Measurements from ENCODE around the gene MAIP1. TPM values are rescaled to one million over a fixed set of nuclear protein-coding genes. Genes with fewer than 3 reads are reported as not detected.

Gene MAIP1
- total RNA-seq, 1 experiment from 2014 or later, result 29.3 TPM

GRCh38 chr2:199983534-199983933, 28.2 kb downstream of the MAIP1 start:
- H3K27me3 Mint-ChIP-seq (ENCODE audit: low read depth), result no peaks in the 10 kb centered on the region
- POLR2A ChIA-PET, result no interaction called here
- ATAC-seq, result peak; percentile 59

GRCh38 chr2:199984159-199984558, 28.8 kb downstream of the MAIP1 start:
- DNase-seq (ENCODE audit: low spot score) (no peak), ATAC-seq (no peak)
- H3K27ac Mint-ChIP-seq, result peak overlapping the region; percentile 94
- POLR2A ChIA-PET, result no interaction called here
- peaks cover 46% of the 10 kb centered on the region for H3K4me1 Mint-ChIP-seq
- TF ChIP-seq SMAD3 (CRISPR knock-in tag; IDR thresholded peaks at IDR 0.05; ENCODE audit: borderline replicate concordance) (no peak), NFATC4 (CRISPR knock-in tag; IDR thresholded peaks at IDR 0.05) (no peak), STAT6 (CRISPR knock-in tag; conservative IDR thresholded peaks at IDR 0.05; ENCODE audit: low read depth) (no peak), SOX15 (CRISPR knock-in tag; IDR thresholded peaks at IDR 0.05) (no peak), ZNF121 (CRISPR knock-in tag; IDR thresholded peaks at IDR 0.05) (no peak), ZSCAN18 (CRISPR knock-in tag; IDR thresholded peaks at IDR 0.05) (no peak), ZBTB21 (CRISPR knock-in tag; IDR thresholded peaks at IDR 0.05; ENCODE audit: borderline replicate concordance) (no peak), PRRX2 (CRISPR knock-in tag; IDR thresholded peaks at IDR 0.05) (no peak), ELF4 (CRISPR knock-in tag; IDR thresholded peaks at IDR 0.05; ENCODE audit: low read depth) (no peak), FOXP1 (CRISPR knock-in tag; IDR thresholded peaks at IDR 0.05; ENCODE audit: borderline replicate concordance) (no peak), TP53 (CRISPR knock-in tag; IDR thresholded peaks at IDR 0.05) (no peak), GABPB1 (CRISPR knock-in tag; IDR thresholded peaks at IDR 0.05) (no peak), MAX (CRISPR knock-in tag; IDR thresholded peaks at IDR 0.05) (no peak), IRF2 (CRISPR knock-in tag; IDR thresholded peaks at IDR 0.05; ENCODE audit: borderline replicate concordance, low read depth) (no peak), ETV6 (CRISPR knock-in tag; IDR thresholded peaks at IDR 0.05) (no peak), HMGXB4 (CRISPR knock-in tag; IDR thresholded peaks at IDR 0.05) (no peak)
- H3K4me3 Mint-ChIP-seq, result no peak overlapping the region
- H3K36me3 Mint-ChIP-seq, result 0 out of 2 replicates have a peak, but pooled peaks cover 4% of the 10 kb centered on the region
- CTCF ChIA-PET, result interaction anchor here (0.6 to 2.6 kb wide), 8 partner anchors 12 to 525 kb away, joined by 3 to 21 read pairs (median 6); partner anchors contain the start of gene KCTD18
- H3K27me3 Mint-ChIP-seq (ENCODE audit: low read depth), result no peaks in the 10 kb centered on the region
- H3K9me3 Mint-ChIP-seq, result no peaks in the 10 kb centered on the region

More at GRCh38 chr2:199983534-199983933, 28.2 kb downstream of the MAIP1 start:
- Mint-ChIP-seq H3K4me3 (no peak overlapping the region), H3K9me3 (no peaks in the 10 kb centered on the region), H3K27ac (peak overlapping the region; percentile 94), H3K36me3 (0 out of 2 replicates have a peak, but pooled peaks cover 4% of the 10 kb centered on the region), H3K4me1 (peaks cover 50% of the 10 kb centered on the region)
- CTCF ChIA-PET, result interaction anchor here (0.8 to 2.5 kb wide), 4 partner anchors 216 to 526 kb away, joined by 3 to 12 read pairs (median 6); partner anchors contain the start of gene KCTD18
- no peak for DNase-seq (ENCODE audit: low spot score)
- TF ChIP-seq ZNF138 (CRISPR knock-in tag; conservative IDR thresholded peaks at IDR 0.05) (no peak), ETV6 (CRISPR knock-in tag; IDR thresholded peaks at IDR 0.05) (0 out of 2 replicates have a peak, but pooled peaks have one; percentile 15)

GRCh38 chr2:199984755-199985154, 29.4 kb downstream of the MAIP1 start:
- ChIA-PET POLR2A (no interaction called here), CTCF (interaction anchor here (0.6 to 2.6 kb wide), 10 partner anchors 12 to 751 kb away, joined by 3 to 21 read pairs (median 4); no protein-coding TSS in a partner anchor)
- Mint-ChIP-seq H3K4me1 (peaks cover 43% of the 10 kb centered on the region), H3K9me3 (no peaks in the 10 kb centered on the region), H3K27me3 (ENCODE audit: low read depth) (no peaks in the 10 kb centered on the region), H3K36me3 (0 out of 2 replicates have a peak, but pooled peaks cover 4% of the 10 kb centered on the region), H3K27ac (peak overlapping the region; percentile 94; the same call in 1 of the 2 replicates), H3K4me3 (no peak overlapping the region)
- ATAC-seq (no peak), DNase-seq (ENCODE audit: low spot score) (no peak)
- TF ChIP-seq ZNF425 (CRISPR knock-in tag; conservative IDR thresholded peaks at IDR 0.05) (no peak), CREM (CRISPR knock-in tag; IDR thresholded peaks at IDR 0.05) (no peak), PREB (CRISPR knock-in tag; IDR thresholded peaks at IDR 0.05; ENCODE audit: borderline replicate concordance) (no peak), ATF3 (CRISPR knock-in tag; conservative IDR thresholded peaks at IDR 0.05) (no peak)

Data from WTC11 (cell line).